ENCODE results near the gene SMTN. TPM values are rescaled to one million over a fixed set of nuclear protein-coding genes. Genes with fewer than 3 reads are reported as not detected.
A peak's percentile ranks its signal among the peaks of the same experiment; 100 is the strongest.

Gene SMTN
- total and polyA plus RNA-seq, 12 donors = 4.6 to 155 (median 88.9) TPM

DNA sequence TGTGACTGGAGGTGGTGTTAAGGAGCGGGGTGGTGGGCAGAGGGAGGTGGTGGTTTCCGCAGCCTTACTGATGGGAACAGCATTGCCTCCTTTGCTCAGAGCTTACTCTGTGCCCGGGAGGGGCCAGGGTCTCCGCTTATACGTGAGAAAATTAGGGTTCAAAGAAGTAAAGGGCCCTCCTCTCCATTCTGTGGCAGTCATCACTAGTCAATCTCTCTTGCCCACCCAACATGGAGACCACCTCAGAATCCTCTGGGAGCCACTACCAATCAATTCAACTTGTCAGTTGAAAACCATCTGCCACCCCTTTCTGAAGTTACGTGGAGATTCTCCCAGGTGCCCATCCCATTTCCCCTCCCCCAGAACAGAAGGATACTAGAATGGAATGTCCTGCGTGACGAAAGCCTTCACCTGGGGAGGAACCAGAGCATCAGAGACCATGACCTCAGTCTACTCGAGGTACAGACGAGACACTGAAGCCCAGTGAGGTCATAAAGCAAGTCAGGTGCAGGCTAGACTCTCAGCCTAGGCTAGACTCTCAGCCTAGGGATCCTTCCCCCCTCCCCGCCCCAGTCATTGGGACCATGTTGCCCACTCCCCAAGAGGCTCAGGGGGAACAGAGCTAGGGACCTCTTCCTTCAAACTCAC is 24.3 kb downstream of the SMTN start:
- H3K27me3 ChIP-seq = no peaks in the 10 kb centered on the region
- no peaks in the 10 kb centered on the region for H3K9me3 ChIP-seq (replicated peaks in 1 of 3)
- peaks cover 0 to 8% of the 10 kb centered on the region in 2 donors for H3K36me3 ChIP-seq (replicated peaks in 1 of 2)
- TF ChIP-seq POLR2A (IDR thresholded peaks at IDR 0.05) = no peak
- TF ChIP-seq, protein P1, sequence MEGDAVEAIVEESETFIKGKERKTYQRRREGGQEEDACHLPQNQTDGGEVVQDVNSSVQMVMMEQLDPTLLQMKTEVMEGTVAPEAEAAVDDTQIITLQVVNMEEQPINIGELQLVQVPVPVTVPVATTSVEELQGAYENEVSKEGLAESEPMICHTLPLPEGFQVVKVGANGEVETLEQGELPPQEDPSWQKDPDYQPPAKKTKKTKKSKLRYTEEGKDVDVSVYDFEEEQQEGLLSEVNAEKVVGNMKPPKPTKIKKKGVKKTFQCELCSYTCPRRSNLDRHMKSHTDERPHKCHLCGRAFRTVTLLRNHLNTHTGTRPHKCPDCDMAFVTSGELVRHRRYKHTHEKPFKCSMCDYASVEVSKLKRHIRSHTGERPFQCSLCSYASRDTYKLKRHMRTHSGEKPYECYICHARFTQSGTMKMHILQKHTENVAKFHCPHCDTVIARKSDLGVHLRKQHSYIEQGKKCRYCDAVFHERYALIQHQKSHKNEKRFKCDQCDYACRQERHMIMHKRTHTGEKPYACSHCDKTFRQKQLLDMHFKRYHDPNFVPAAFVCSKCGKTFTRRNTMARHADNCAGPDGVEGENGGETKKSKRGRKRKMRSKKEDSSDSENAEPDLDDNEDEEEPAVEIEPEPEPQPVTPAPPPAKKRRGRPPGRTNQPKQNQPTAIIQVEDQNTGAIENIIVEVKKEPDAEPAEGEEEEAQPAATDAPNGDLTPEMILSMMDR (IDR thresholded peaks at IDR 0.05) = no peak
- peak overlapping the region in 2 of 5 donors; percentile 94 to 95 for H3K27ac ChIP-seq
- 69 to 91% (median 75%) methylated on average over 5 to 11 of the region's 11 CpGs for WGBS, 4 donors
- DNase-seq = no peak
- H3K4me3 ChIP-seq = peak overlapping the region in 1 of 4 donors; percentile 64
- intact Hi-C loops (cut with DNase I) = loop anchor here in 1 of 2 donors (5.0 kb wide), 1 partner anchor 42 kb away; no protein-coding TSS in a partner anchor
- peaks cover 8 to 19% of the 10 kb centered on the region in 2 donors for H3K4me1 ChIP-seq (replicated peaks in 1 of 2)

DNA sequence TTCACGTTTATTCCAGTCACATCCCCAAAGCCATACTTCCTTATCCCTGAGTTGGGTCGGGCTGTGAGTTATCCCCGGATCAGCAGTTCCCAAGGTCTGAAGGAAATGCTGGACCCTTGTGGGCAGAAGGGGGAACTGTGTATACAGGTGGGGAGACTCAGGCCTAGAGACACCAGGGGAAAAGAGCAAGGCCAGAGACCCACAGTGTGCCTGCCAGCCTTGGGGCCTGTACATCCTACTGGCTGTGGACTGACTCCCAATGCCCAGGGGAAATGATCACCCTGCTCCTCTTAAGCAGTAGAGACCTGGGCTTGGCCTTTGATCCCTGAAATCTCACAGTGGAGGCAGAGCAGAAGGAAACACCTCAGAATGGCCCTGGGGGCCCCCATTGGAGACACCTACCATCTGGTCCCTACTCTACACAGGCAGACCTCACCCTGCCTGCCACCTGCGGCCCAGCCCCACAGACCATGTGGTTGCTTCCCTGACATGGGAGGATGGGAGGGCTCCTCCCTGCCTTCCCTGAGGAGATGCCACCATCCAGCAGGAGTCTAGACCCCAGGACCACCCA is 25.0 kb downstream of the SMTN start:
- no peaks in the 10 kb centered on the region for H3K27me3 ChIP-seq
- H3K4me1 ChIP-seq (replicated peaks in 1 of 2) = peaks cover 8 to 19% of the 10 kb centered on the region in 2 donors
- intact Hi-C loops (cut with DNase I) = loop anchor here in 1 of 2 donors (5.0 kb wide), 1 partner anchor 41 kb away; no protein-coding TSS in a partner anchor
- H3K9me3 ChIP-seq (replicated peaks in 1 of 3) = no peaks in the 10 kb centered on the region
- H3K4me3 ChIP-seq = peak overlapping the region in 1 of 4 donors; percentile 64
- no peak for DNase-seq
- no peak for TF ChIP-seq POLR2A (IDR thresholded peaks at IDR 0.05)
- TF ChIP-seq, protein P1 (IDR thresholded peaks at IDR 0.05) = no peak
- WGBS, 4 donors = 62 to 67% (median 65%) methylated on average over 2 to 4 of the region's 4 CpGs
- H3K36me3 ChIP-seq (replicated peaks in 1 of 2) = peaks cover 0 to 8% of the 10 kb centered on the region in 2 donors
- H3K27ac ChIP-seq = peak overlapping the region in 4 of 5 donors; percentile 70 to 95 (median 86)

DNA sequence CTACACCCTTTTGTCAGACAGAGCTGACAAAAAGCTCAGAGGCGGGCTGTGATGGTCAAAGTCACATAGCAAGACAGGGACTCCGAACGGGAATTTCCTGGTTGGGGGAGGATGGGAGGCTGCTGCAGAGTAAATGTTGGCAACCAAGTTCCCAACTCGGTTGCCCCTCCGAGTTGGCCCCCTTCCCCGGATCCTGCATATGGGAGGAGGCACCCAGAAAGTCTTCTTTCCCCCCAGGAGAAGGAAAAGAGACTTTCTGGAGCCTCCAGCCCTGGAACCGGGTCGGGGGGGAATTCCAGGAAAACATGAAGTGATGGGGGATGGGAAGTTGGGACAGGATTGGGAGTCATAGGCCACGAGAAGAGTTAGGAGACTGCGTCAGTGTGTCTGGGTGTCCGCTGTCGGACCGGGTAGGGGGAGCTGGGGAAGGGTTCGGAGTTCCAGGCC is 25.6 kb downstream of the SMTN start:
- WGBS, 4 donors = 53 to 72% (median 65%) methylated on average over 13 to 14 of the region's 14 CpGs
- peak overlapping the region in 4 of 5 donors; percentile 70 to 95 (median 86) for H3K27ac ChIP-seq
- peak overlapping the region in 3 of 4 donors; percentile 7 to 64 (median 29) for H3K4me3 ChIP-seq
- peaks cover 0 to 5% of the 10 kb centered on the region in 2 donors for H3K36me3 ChIP-seq (replicated peaks in 1 of 2)
- peaks cover 8 to 19% of the 10 kb centered on the region in 2 donors for H3K4me1 ChIP-seq (replicated peaks in 1 of 2)
- no peaks in the 10 kb centered on the region for H3K9me3 ChIP-seq (replicated peaks in 1 of 3)
- peak in 4 of 7 donors; percentile 29 to 56 (median 42) for DNase-seq
- TF ChIP-seq, protein P1 (IDR thresholded peaks at IDR 0.05) = no peak
- TF ChIP-seq POLR2A (IDR thresholded peaks at IDR 0.05) = no peak
- no peaks in the 10 kb centered on the region for H3K27me3 ChIP-seq
- intact Hi-C loops (cut with DNase I) = loop anchor here in 1 of 2 donors (5.0 kb wide), 1 partner anchor 41 kb away; no protein-coding TSS in a partner anchor

DNA sequence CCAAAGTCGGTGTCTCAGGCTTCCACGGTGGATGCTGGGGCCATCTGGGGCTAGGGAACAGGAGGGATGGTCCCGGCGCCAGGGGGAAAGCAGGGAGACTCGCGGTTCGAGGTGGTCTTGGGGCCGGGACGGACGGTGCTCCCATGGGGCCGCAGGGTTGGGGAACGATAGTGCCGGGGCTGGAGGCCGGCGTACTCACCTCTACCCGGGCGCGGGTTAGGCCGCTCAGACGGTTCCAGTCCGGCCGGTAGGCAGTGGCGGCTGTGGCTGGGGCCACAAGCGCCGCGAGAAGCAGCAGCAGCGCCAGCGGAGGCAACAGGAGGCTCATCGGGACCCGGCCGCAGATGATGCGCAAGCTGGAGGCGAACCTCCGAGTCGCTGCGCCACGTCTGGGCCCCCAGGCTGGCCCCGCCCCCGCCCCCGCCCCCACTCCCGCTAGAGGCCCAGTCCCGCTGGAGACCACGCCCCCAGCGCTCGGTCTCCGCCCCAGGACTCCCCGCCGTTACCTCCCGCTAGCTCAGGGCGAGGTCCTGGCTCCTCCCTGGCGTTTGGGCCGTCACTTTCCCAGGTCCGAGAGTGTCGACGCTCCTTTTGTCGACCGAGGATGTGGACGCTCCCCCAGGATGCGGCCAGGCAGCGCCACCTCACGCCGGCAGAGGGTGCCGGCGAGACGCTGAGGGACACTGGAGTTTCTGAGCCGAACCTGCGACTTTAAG is 26.2 kb downstream of the SMTN start, which contains the start of gene SELENOM:
SELENOM (minus strand) TSS at position 391 of the 716 bp plus-strand sequence; CDS start at position 328, 63 bp downstream.
- Histone ChIP-seq H3K9me3 (replicated peaks in 1 of 3) (no peaks in the 10 kb centered on the region), H3K36me3 (replicated peaks in 1 of 2) (peaks cover 0 to 5% of the 10 kb centered on the region in 2 donors), H3K4me3 (peak within 1 kb of the TSS in 3 of 4 donors; percentile 7 to 64 (median 29)), H3K27me3 (no peaks in the 10 kb centered on the region), H3K27ac (peak within 1 kb of the TSS in 4 of 5 donors; percentile 70 to 95 (median 86)), H3K4me1 (replicated peaks in 1 of 2) (peaks cover 3 to 19% of the 10 kb centered on the region in 2 donors)
- peak; percentile 94 to 98 (median 97) for DNase-seq
- TF ChIP-seq, protein P1 (IDR thresholded peaks at IDR 0.05) = peak; percentile 86 to 98 (median 94)
- peak; percentile 70 to 85 for TF ChIP-seq POLR2A (IDR thresholded peaks at IDR 0.05)
- intact Hi-C loops (cut with DNase I) = loop anchor here in 1 of 2 donors (5.0 kb wide), 1 partner anchor 40 kb away; no protein-coding TSS in a partner anchor
- 1 to 10% (median 7%) methylated on average over 15 to 66 of the region's 67 CpGs for whole genome bisulfite sequencing, 4 donors
